ENCODE results near the gene GNAI3.

The GNAI3 gene

DNA sequence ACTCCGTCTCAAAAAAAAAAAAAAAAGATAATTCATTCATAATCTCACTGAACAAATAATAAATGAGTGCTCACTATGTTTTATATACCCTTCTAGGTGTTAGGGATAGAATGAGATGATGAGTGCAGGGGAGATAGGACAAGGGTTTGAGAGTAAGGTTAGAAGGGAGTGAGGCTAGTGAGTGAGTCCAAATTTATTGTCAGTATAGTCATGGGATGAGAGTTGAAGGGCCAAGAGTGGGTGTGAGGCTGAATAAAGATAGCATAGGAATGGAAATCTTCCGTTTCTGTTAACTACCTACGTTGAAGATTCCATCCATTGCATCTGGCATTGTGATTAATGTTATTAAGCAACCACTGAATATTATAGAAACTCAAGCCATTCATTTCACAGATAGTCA, 16.8 kb downstream of the GNAI3 start:
- TF ChIP-seq, protein P1, sequence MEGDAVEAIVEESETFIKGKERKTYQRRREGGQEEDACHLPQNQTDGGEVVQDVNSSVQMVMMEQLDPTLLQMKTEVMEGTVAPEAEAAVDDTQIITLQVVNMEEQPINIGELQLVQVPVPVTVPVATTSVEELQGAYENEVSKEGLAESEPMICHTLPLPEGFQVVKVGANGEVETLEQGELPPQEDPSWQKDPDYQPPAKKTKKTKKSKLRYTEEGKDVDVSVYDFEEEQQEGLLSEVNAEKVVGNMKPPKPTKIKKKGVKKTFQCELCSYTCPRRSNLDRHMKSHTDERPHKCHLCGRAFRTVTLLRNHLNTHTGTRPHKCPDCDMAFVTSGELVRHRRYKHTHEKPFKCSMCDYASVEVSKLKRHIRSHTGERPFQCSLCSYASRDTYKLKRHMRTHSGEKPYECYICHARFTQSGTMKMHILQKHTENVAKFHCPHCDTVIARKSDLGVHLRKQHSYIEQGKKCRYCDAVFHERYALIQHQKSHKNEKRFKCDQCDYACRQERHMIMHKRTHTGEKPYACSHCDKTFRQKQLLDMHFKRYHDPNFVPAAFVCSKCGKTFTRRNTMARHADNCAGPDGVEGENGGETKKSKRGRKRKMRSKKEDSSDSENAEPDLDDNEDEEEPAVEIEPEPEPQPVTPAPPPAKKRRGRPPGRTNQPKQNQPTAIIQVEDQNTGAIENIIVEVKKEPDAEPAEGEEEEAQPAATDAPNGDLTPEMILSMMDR (conservative IDR thresholded peaks at IDR 0.05; ENCODE audit: control insufficient read depth, insufficient read depth, low read depth, low read length): no peak
- H3K4me3 ChIP-seq (ENCODE audit: control insufficient read depth, low read depth, low read length): no peak overlapping the region
- DNase-seq (ENCODE audit: low read depth): no peak

DNA sequence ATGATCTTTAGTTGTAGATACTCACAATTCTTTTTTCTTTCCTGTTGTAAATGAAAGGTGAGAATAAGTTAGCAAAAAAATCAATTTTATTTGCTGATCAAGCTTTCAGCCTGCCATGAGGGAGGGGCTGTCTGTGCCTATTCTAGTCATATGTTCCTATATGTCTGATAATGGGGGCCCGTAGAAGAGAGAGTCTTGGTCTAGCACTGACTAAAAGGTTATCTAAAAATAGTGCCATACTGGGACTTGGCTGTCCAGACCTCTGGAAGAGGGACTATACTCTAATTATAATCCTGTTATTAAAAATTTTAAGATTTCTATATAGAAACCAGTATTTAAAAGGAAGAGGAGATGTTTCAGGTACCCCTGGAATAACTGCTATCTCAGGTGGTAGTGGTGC, 18.6 kb downstream of the GNAI3 start:
- TF ChIP-seq, protein P1 (conservative IDR thresholded peaks at IDR 0.05; ENCODE audit: control insufficient read depth, insufficient read depth, low read depth, low read length): no peak
- H3K4me3 ChIP-seq (ENCODE audit: control insufficient read depth, low read depth, low read length): no peak overlapping the region
- DNase-seq (ENCODE audit: low read depth): no peak

DNA sequence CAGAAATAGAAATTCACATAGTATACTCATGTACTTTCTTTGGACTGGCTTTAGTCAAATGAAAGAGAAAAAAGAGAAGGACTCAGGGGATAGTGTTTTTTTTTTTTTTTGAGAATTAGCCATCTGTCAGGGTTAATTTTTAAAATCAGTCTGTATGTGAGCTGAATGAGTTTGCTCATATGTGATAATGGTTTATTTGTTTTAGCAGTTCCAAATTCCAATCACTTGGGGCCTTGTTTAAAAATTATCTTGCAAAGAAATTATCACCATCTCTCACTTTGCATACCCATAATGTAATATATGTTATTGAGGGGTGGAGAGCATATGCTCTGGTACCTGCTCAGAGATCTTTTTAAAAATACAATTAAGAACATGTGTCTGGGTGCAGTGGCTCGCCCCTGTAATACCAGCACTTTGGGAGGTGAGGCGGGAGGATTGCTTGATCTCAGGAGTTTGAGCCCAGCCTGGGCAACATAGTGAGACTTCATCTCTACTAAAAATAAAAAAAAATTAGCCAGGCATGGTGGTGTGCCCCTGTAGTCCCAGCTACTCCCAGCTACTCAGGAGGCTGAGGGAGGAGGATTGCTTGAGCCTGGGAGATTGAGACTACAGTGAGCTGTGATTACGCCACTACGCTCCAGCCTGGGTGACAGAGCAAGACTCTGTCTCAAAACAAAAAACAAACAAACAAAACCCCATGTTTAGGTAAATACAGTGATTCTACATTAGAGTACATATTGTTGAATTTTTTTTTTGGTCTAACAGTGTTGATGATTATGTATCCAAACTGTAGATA, 19.7 kb downstream of the GNAI3 start:
- TF ChIP-seq, protein P1 (conservative IDR thresholded peaks at IDR 0.05; ENCODE audit: control insufficient read depth, insufficient read depth, low read depth, low read length): no peak
- no peak overlapping the region for H3K4me3 ChIP-seq (ENCODE audit: control insufficient read depth, low read depth, low read length)

DNA sequence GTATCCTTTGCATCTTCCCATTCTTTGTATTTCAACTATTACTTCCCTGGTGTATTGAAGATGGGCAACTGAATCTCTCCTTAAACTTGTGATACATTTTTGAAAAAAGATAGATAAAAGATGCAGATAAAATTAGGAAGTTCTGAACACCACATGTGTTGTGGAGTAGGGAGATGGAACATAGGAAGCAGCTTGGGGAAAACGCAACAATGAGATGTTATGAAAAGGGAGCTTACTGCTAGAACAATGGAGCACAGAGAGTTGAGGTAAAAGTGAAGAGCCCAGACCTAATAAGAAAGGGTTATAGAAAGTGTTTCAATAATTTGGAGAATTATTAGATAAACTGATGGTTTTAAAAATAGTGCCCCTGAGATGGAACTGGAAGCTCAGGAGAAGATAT, 20.9 kb downstream of the GNAI3 start:
- H3K4me3 ChIP-seq (ENCODE audit: control insufficient read depth, low read depth, low read length): no peak overlapping the region
- TF ChIP-seq, protein P1 (conservative IDR thresholded peaks at IDR 0.05; ENCODE audit: control insufficient read depth, insufficient read depth, low read depth, low read length): no peak
- no peak for DNase-seq (ENCODE audit: low read depth)

More for the DNA sequence above, 19.7 kb downstream of the GNAI3 start:
- no peak for DNase-seq (ENCODE audit: low read depth)

DNA sequence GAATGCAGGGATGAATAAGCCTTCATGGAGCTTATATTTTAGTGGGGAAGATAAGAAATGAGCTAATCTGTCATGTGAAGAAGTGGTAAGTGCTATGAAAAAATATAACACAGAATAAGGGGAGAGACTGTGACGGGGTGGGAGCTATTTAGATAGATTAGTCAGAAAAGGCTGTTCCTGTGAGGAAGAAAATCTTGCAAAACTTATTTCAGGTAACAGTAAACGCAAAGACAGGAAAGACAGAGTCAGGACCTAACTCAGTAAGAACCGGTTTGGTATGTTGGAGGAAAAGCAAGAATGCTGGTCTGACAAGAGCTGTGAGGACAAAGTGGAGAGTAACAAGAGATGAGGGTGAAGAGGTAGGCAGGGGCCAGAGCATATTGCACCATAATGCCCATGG, 22.0 kb downstream of the GNAI3 start:
- DNase-seq (ENCODE audit: low read depth): peak; percentile 2
- H3K4me3 ChIP-seq (ENCODE audit: control insufficient read depth, low read depth, low read length): no peak overlapping the region
- TF ChIP-seq, protein P1 (conservative IDR thresholded peaks at IDR 0.05; ENCODE audit: control insufficient read depth, insufficient read depth, low read depth, low read length): no peak

DNA sequence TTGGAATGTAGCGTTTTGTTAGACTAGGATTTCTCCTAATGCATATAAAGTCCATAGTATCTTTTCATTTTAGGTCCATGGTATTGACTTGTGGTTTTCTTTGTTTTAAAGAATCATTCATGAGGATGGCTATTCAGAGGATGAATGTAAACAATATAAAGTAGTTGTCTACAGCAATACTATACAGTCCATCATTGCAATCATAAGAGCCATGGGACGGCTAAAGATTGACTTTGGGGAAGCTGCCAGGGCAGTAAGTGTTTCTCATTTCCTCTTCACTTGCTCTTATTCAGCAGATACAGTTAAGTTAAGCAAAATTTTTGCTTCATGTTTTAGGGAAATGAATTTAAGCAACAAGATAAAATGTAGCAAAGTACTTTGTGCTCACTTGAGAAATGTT, 25.4 kb downstream of the GNAI3 start:
- DNase-seq (ENCODE audit: low read depth): no peak
- TF ChIP-seq, protein P1 (conservative IDR thresholded peaks at IDR 0.05; ENCODE audit: control insufficient read depth, insufficient read depth, low read depth, low read length): no peak

More for the DNA sequence above, 25.4 kb downstream of the GNAI3 start:
- no peak overlapping the region for H3K4me3 ChIP-seq (ENCODE audit: control insufficient read depth, low read depth, low read length)

Data from fibroblast of mammary gland (primary cell).